ENCODE measurements around the gene NUMB.

NUMB gene

DNA sequence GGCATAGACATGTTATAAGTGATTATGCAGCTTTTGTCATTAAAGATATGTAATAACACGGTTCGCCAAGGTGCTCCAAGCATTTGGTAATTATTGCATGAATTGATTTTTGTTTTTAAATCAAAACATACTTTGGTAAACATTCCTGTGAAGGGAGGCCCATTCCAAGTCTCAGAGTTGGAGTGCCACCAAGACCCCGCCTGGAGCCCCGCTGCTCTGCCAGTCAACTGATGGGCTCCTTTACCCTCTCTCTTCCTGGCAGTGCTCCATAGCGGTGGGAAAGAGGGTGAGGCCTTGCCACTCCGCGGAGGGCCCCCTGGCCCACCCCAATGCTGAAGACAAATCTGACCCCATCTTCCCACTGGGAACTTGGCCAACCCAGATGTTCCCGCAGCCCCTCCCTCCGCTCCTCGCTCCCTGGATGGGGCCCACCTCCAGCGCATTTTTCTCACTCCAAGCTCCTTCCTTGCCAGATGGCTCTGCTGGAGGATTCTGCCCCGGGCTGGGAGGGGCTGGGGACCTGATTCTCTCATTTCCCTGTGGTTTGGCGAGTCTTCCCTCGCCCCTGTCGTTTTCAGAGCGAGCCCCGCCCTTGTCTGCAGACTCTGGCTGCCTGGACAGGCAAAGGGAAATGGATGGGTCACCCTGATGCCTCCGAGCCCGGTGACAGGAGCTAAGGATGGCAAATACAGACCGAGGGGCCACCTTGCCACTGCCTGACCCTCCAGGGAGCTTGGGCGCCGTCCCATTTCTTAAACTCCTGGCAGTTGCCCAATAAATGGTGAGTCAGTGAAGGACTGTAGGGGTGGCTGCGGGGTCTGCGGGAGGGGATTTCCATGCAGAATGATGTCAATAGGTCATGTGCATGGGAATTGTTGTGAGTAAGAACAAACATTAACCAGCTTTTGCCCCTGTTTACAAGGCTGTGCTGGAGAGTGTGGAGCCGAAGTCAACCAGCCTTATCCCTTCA is 230.2 kb downstream of the NUMB start:
- Mint-ChIP-seq H3K4me1 (no peaks in the 10 kb centered on the region), H3K27ac (ENCODE audit: low read depth) (peak overlapping the region; percentile 64), H3K36me3 (ENCODE audit: insufficient read depth) (peaks cover 17% of the 10 kb centered on the region), H3K27me3 (peaks cover 9% of the 10 kb centered on the region), H3K9me3 (no peaks in the 10 kb centered on the region), H3K4me3 (no peak overlapping the region)
- ATAC-seq (replicated peaks; ENCODE audit: extremely low read depth, poor library complexity, severe bottlenecking), result no peak
- DNase-seq (ENCODE audit: low spot score in 2 of 2), result no peak

DNA sequence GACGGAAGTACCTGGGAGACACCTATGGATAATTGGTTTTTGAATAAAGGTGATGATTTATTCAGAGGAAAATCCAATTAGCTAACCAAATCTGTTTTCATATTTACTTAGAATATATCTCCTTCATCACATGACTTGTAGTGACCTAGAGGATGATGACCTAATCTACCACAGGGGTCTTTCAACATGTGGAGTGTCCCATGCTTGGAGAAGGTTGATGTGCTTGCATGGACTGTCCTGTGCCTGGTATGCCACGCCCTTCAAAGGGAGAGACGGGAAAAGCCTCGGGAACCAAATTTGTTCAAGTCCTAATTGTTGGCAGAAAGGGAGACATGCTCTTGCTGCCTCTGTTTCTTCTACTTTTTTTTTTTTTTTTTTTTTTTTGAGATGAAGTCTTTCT is 232.8 kb downstream of the NUMB start:
- H3K36me3 Mint-ChIP-seq (ENCODE audit: insufficient read depth), result peaks cover 31% of the 10 kb centered on the region
- no peak overlapping the region for H3K4me3 Mint-ChIP-seq
- H3K27ac Mint-ChIP-seq (ENCODE audit: low read depth), result no peak overlapping the region
- no peaks in the 10 kb centered on the region for H3K27me3 Mint-ChIP-seq
- no peaks in the 10 kb centered on the region for H3K4me1 Mint-ChIP-seq
- H3K9me3 Mint-ChIP-seq, result no peaks in the 10 kb centered on the region
- DNase-seq (ENCODE audit: low spot score in 2 of 2) (no peak), ATAC-seq (replicated peaks; ENCODE audit: extremely low read depth, poor library complexity, severe bottlenecking) (no peak)

Measured in central memory CD8-positive, alpha-beta T cell (primary cell).